K562 (cell line): Measurements from ENCODE around the gene SPRY4. TPM values are rescaled to one million over a fixed set of nuclear protein-coding genes. Genes with fewer than 3 reads are reported as not detected.

Experiments used
- ATAC-seq: fragments of 200-7000 bp; cut with Tn5 transposase; 3 replicates; pipeline ENCODE4 v1.9.1; 2020; ENCODE audit warnings: moderate library complexity
- BruUV-seq: library from RNA; stranded (reverse); fragments of 400-500 nt; replicated peaks from 2 replicates; lab custom pipeline; 2021; lab: Mats Ljungman, UMichigan
- CTCF ChIA-PET: fragments of 300-600 bp; formaldehyde crosslinking; extraction: SDS; loops from one replicate; lab custom pipeline; 2021; ENCODE audit warnings: low intra/inter-chr PET ratio; lab: Yijun Ruan, JAX
- POLR2A ChIA-PET: fragments of 300-600, 350-650 bp; sonication (Branson Sonifier 250); formaldehyde crosslinking; extraction: SDS; loops from one replicate; lab custom pipeline; 2021; ENCODE audit warnings: antibody characterized with exemption, inconsistent platforms; lab: Yijun Ruan, JAX
- DNase-seq, 4 experiments: peaks; one replicate each; pipeline versions ENCODE4 v3.0.0 to v3.0.0-alpha.2; 2011 to 2018; ENCODE audit warnings: low spot score in 3 of 4, mixed read lengths in 3 of 4; ENCODE audit errors: extremely low read depth in 1 of 4
- FAIRE-seq: peaks from 2 replicates; lab custom pipeline; 2011; peaks lifted over from hg19 to GRCh38; lab: Jason Lieb, UNC
- H2AFZ ChIP-seq: 2 replicates; pipeline ENCODE4 v1.6.0; 2011; ENCODE audit warnings: low read depth, low read length, control low read depth, inconsistent platforms
- H3K27ac ChIP-seq: fragments of 200-600 bp; 3 replicates; pipeline ENCODE4 v1.8.0; 2011; ENCODE audit warnings: low read depth, mild to moderate bottlenecking, control low read depth, inconsistent platforms, low read length, moderate library complexity, mixed read lengths; ENCODE audit errors: extremely low read depth
- H3K27me3 ChIP-seq, 2 experiments: fragments of 300-600 bp in 1 of 2; 2 replicates in 1 of 2; 3 replicates in 1 of 2; pipeline versions ENCODE4 v1.6.0 to v1.8.0; 2011; ENCODE audit warnings: inconsistent platforms in 2 of 2, low read length in 2 of 2, mild to moderate bottlenecking in 1 of 2, mixed read lengths in 1 of 2, moderate library complexity in 1 of 2; ENCODE audit not compliant: control insufficient read depth in 2 of 2, insufficient read depth in 2 of 2
- H3K36me3 ChIP-seq: fragments of 300-600 bp; 3 replicates; pipeline ENCODE4 v1.8.0; 2011; ENCODE audit warnings: mild to moderate bottlenecking, low read length, inconsistent platforms; ENCODE audit not compliant: control insufficient read depth, insufficient read depth
- H3K4me1 ChIP-seq, 2 experiments: fragments of 200-600 bp in 1 of 2; replicated peaks in 1 of 2; 2 replicates in 1 of 2; 3 replicates in 1 of 2; pipeline versions ENCODE4 v1.5.1 to v1.8.0; 2011; ENCODE audit warnings: inconsistent platforms in 2 of 2, low read length in 2 of 2, mild to moderate bottlenecking in 1 of 2, mixed read lengths in 1 of 2, moderate library complexity in 1 of 2; ENCODE audit not compliant: control insufficient read depth in 2 of 2, insufficient read depth in 2 of 2
- H3K4me2 ChIP-seq: 2 replicates; pipeline ENCODE4 v1.6.1; 2011; ENCODE audit warnings: low read length, control low read depth, inconsistent platforms, mixed read lengths; ENCODE audit not compliant: insufficient read depth
- H3K4me3 ChIP-seq: fragments of 200-600 bp; sonication (generic), shearing (Covaris generic); 2 replicates; pipeline ENCODE4 v1.5.1; 2016; ENCODE audit warnings: control low read depth, inconsistent platforms
- H3K79me2 ChIP-seq: fragments of 200-600 bp; 3 replicates; pipeline ENCODE4 v1.8.0; 2011; ENCODE audit warnings: low read length, inconsistent platforms; ENCODE audit not compliant: control insufficient read depth, insufficient read depth
- H3K9ac ChIP-seq, 2 experiments: 2 replicates each; pipeline versions ENCODE4 v1.6.0 to v1.6.1; 2011; ENCODE audit warnings: low read depth in 2 of 2, low read length in 2 of 2, control low read depth in 1 of 2, inconsistent platforms in 1 of 2, mild to moderate bottlenecking in 1 of 2, mixed read lengths in 1 of 2; ENCODE audit not compliant: insufficient read depth in 1 of 2
- H3K9me1 ChIP-seq: one replicate; pipeline ENCODE4 v1.6.0; 2011; ENCODE audit warnings: inconsistent platforms, mild to moderate bottlenecking, low read length, moderate library complexity; ENCODE audit not compliant: control insufficient read depth, insufficient read depth
- H3K9me3 ChIP-seq: replicated peaks from 2 replicates; pipeline ENCODE4 v1.5.1; 2011; ENCODE audit warnings: low read depth, low read length, inconsistent platforms; ENCODE audit not compliant: control insufficient read depth, insufficient read depth
- H4K20me1 ChIP-seq: replicated peaks from 2 replicates; pipeline ENCODE4 v1.6.1; 2011; ENCODE audit warnings: low read length, inconsistent platforms, mixed read lengths; ENCODE audit not compliant: control insufficient read depth, insufficient read depth
- BCL6 ChIP-seq: fragments of 250-450 bp; sonication (Bioruptor Pico); IDR thresholded peaks from 2 replicates; pipeline ENCODE4 v1.4.0; 2020
- E2F5 ChIP-seq: sonication (generic); formaldehyde crosslinking; IDR thresholded peaks from 2 replicates; pipeline ENCODE4 v1.8.0; 2022; ENCODE audit warnings: mild to moderate bottlenecking, missing genetic modification reagents
- FOS ChIP-seq: IDR thresholded peaks from 3 replicates; pipeline ENCODE4 v1.6.1; 2011; ENCODE audit not compliant: insufficient read length; ENCODE audit errors: extremely low read depth
- GABPB2 ChIP-seq: fragments of 250-450 bp; sonication (Bioruptor Pico); conservative IDR thresholded peaks from 2 replicates; pipeline ENCODE4 v1.5.1; 2021; ENCODE audit warnings: mild to moderate bottlenecking
- ILK ChIP-seq: fragments of 450-650 bp; IDR thresholded peaks from 2 replicates; pipeline ENCODE4 v1.6.1; 2016; ENCODE audit warnings: missing genetic modification characterization, low read depth, mild to moderate bottlenecking, missing compliant biosample characterization, moderate library complexity, borderline replicate concordance
- JUNB ChIP-seq: fragments of 450-650 bp; formaldehyde crosslinking; conservative IDR thresholded peaks from 2 replicates; pipeline ENCODE4 v1.4.0; 2020; ENCODE audit warnings: mild to moderate bottlenecking
- JUND ChIP-seq, 2 experiments: IDR thresholded peaks; 2 replicates in 1 of 2; 3 replicates in 1 of 2; pipeline ENCODE4 v1.6.1; 2011; ENCODE audit warnings: borderline replicate concordance in 2 of 2, low read depth in 2 of 2, low read length in 2 of 2, improper control_type of control experiment in 1 of 2, missing biosample characterization in 1 of 2, missing genetic modification characterization in 1 of 2, missing genetic modification reagents in 1 of 2
- KLF1 ChIP-seq: fragments of 450-650 bp; IDR thresholded peaks from 2 replicates; pipeline ENCODE4 v1.6.1; 2016; ENCODE audit warnings: missing genetic modification characterization, missing compliant biosample characterization
- NFATC3 ChIP-seq: fragments of 450-650 bp; IDR thresholded peaks from 2 replicates; pipeline ENCODE4 v1.6.1; 2017; ENCODE audit warnings: mild to moderate bottlenecking
- RB1 ChIP-seq: fragments of 450-650 bp; IDR thresholded peaks from 2 replicates; pipeline ENCODE4 v1.6.1; 2017; ENCODE audit warnings: low read depth, mild to moderate bottlenecking
- SOX6 ChIP-seq: fragments of 450-650 bp; IDR thresholded peaks from 2 replicates; pipeline ENCODE4 v1.6.1; 2014; ENCODE audit warnings: mild to moderate bottlenecking
- SPI1 ChIP-seq: IDR thresholded peaks from 2 replicates; pipeline ENCODE4 v1.6.1; 2011; ENCODE audit warnings: low read depth, low read length, control low read depth, borderline replicate concordance
- ZNF217 ChIP-seq: sonication (generic); formaldehyde crosslinking; IDR thresholded peaks from 2 replicates; pipeline ENCODE4 v1.8.0; 2022; ENCODE audit warnings: mild to moderate bottlenecking, missing genetic modification reagents
- ZNF589 ChIP-seq: fragments of 200-800 bp; sonication (Bioruptor generic); IDR thresholded peaks from 2 replicates; pipeline ENCODE4 v1.6.1; 2016; ENCODE audit warnings: low read depth, missing genetic modification characterization, missing compliant biosample characterization
- WGBS: fragments of 100-300 bp; shearing (Covaris generic); methylation state at CpG from one replicate; pipeline ENCODE4 v1.1.6; 2016; ENCODE audit warnings: low coverage, mixed read lengths; ENCODE audit not compliant: insufficient coverage; ENCODE audit errors: missing lambda C conversion rate; 5-methylcytosine and 5-hydroxymethylcytosine counted together
- in situ Hi-C: fragments of 300-500 bp; cut with MboI; formaldehyde crosslinking; loops from 4 replicates; pipeline ENCODE4 v1.15.0; 2018; ENCODE audit warnings: inconsistent platforms, mixed read lengths
- intact Hi-C: fragments of 100-400 bp; cut with micrococcal nuclease; formaldehyde crosslinking; loops from 2 replicates; pipeline ENCODE4 v1.14.2; 2022
- polyA plus RNA-seq, 8 experiments: library from polyadenylated mRNA; depleted of rRNA in 4 of 8; stranded (reverse) in 5 of 8; unstranded in 3 of 8; fragments of >200 nt; fragmentation: Nextera tagmentation in 2 of 8; fragmentation: Illumina TruSeq in 1 of 8; extraction: Ambion mirVana in 2 of 8; extraction: Trizol in 1 of 8; gene quantifications; 2 replicates each; pipeline versions ENCODE4 v1.2.1 to v1.2.3, GENCODE V29; 2011 to 2014; ENCODE audit warnings: inconsistent platforms in 1 of 8, missing spikeins in 1 of 8
- total RNA-seq, 7 experiments: library from RNA; depleted of rRNA in 6 of 7; stranded (reverse); fragments of >200 nt in 6 of 7; fragmentation: Illumina TruSeq in 2 of 7; extraction: Trizol in 2 of 7; gene quantifications; 2 replicates each; pipeline versions ENCODE4 v1.2.1 to v1.2.3, GENCODE V29; 2011 to 2021; ENCODE audit warnings: low replicate concordance in 1 of 7
- TF ChIP-seq, protein P1 (sequence below): fragments of 250-450 bp; sonication (Bioruptor Pico); IDR thresholded peaks from 2 replicates; pipeline ENCODE4 v1.5.0; 2020; ENCODE audit warnings: mild to moderate bottlenecking, borderline replicate concordance
- TF ChIP-seq, protein P2 (sequence below): fragments of 450-650 bp; IDR thresholded peaks from 2 replicates; pipeline ENCODE4 v1.6.1; 2018; ENCODE audit warnings: mild to moderate bottlenecking, low read depth; ENCODE audit not compliant: partially characterized antibody

SPRY4 gene
- total and polyA plus RNA-seq, 9 of the 15 experiments (the other 6 are each of a cell fraction or from before 2014, with no cell fraction given): 2.6 to 24.2 (median 9.5) TPM

- TF ChIP-seq ILK (no peak), JUND (IDR thresholded peaks at IDR 0.05; ENCODE audit: borderline replicate concordance, low read depth, low read length) (peak; percentile 68), JUND (tag; IDR thresholded peaks at IDR 0.05; ENCODE audit: borderline replicate concordance, low read depth, low read length) (peak; percentile 75; the same call in 2 of the 3 replicates)
Observed at GRCh38 chr5:142320851-142321560, 3.8 kb downstream of the SPRY4 start (continued).

DNA sequence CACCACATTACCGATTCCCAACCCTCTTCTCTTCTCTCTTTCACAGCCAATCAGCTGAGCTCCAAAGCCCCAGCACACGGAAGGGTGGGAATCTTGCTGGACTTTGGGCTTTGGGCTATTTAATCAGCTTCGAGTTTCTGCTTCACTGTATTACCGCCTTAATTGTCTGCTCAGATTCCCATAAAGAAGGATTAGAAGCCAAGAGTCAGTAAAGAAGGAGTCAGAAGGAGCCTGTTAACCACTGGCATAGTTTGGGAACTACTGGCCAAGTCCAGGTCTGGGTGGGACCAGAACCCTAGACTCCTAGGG lies 4.4 kb downstream of the SPRY4 start:
- DNase-seq: no peak
- intact Hi-C loops: loop anchor here (5.0 kb wide), 1 partner anchor 168 kb away; no protein-coding TSS in a partner anchor
- H3K9ac ChIP-seq: peak overlapping the region; percentile 60 to 89; a peak in 3 of 4 replicates
- H3K27me3 ChIP-seq: no peaks in the 10 kb centered on the region
- FAIRE-seq: no peak
- in situ Hi-C loops: no loop called here
- H3K4me1 ChIP-seq: peaks cover 34 to 43% of the 10 kb centered on the region in 2 experiments
- peak overlapping the region; percentile 31; the same call in 1 of the 2 replicates for H3K4me3 ChIP-seq
- H3K9me1 ChIP-seq: no peaks in the 10 kb centered on the region
- peaks cover 98% of the 10 kb centered on the region for H3K79me2 ChIP-seq
- peaks cover 39% of the 10 kb centered on the region; the same call in 2 of the 3 replicates for H3K36me3 ChIP-seq
- BruUV-seq: no TSS peak
- H2AFZ ChIP-seq: no peak overlapping the region; the same call in 1 of the 2 replicates
- ChIA-PET CTCF (no interaction called here), POLR2A (interaction anchor here (0.7 to 2.2 kb wide), 6 partner anchors 8 to 228 kb away, joined by 3 to 11 read pairs (median 4); no protein-coding TSS in a partner anchor)
- WGBS: 46% methylated on average over 4 of the region's 4 CpGs
- H4K20me1 ChIP-seq: peaks cover 27% of the 10 kb centered on the region; the same call in 1 of the 2 replicates
- H3K27ac ChIP-seq: peak overlapping the region; percentile 63
- H3K4me2 ChIP-seq: peak overlapping the region; percentile 77
- ATAC-seq: no peak
- H3K9me3 ChIP-seq: no peaks in the 10 kb centered on the region
- TF ChIP-seq NFATC3: no peak
- TF ChIP-seq ZNF217 (CRISPR knock-in tag): no peak
- TF ChIP-seq, protein P1, sequence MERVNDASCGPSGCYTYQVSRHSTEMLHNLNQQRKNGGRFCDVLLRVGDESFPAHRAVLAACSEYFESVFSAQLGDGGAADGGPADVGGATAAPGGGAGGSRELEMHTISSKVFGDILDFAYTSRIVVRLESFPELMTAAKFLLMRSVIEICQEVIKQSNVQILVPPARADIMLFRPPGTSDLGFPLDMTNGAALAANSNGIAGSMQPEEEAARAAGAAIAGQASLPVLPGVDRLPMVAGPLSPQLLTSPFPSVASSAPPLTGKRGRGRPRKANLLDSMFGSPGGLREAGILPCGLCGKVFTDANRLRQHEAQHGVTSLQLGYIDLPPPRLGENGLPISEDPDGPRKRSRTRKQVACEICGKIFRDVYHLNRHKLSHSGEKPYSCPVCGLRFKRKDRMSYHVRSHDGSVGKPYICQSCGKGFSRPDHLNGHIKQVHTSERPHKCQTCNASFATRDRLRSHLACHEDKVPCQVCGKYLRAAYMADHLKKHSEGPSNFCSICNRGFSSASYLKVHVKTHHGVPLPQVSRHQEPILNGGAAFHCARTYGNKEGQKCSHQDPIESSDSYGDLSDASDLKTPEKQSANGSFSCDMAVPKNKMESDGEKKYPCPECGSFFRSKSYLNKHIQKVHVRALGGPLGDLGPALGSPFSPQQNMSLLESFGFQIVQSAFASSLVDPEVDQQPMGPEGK (CRISPR knock-in tag): no peak
- TF ChIP-seq BCL6 (CRISPR knock-in tag): no peak
- TF ChIP-seq SPI1: no peak
- TF ChIP-seq, protein P2, sequence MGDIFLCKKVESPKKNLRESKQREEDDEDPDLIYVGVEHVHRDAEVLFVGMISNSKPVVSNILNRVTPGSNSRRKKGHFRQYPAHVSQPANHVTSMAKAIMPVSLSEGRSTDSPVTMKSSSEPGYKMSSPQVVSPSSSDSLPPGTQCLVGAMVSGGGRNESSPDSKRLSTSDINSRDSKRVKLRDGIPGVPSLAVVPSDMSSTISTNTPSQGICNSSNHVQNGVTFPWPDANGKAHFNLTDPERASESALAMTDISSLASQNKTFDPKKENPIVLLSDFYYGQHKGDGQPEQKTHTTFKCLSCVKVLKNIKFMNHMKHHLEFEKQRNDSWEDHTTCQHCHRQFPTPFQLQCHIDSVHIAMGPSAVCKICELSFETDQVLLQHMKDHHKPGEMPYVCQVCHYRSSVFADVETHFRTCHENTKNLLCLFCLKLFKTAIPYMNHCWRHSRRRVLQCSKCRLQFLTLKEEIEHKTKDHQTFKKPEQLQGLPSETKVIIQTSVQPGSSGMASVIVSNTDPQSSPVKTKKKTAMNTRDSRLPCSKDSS: no peak
- no peak for TF ChIP-seq FOS
- no peak for TF ChIP-seq SOX6
- no peak for TF ChIP-seq E2F5 (CRISPR knock-in tag)
- no peak for TF ChIP-seq GABPB2 (CRISPR knock-in tag)
- no peak for TF ChIP-seq ZNF589 (CRISPR knock-in tag)
- no peak for TF ChIP-seq KLF1
- no peak for TF ChIP-seq JUNB
- TF ChIP-seq RB1: no peak
